ENCODE measurements around the gene LAMC3. TPM values are rescaled to one million over a fixed set of nuclear protein-coding genes. Genes with fewer than 3 reads are reported as not detected.

LAMC3 gene
- total RNA-seq, 1 experiment from 2014 or later = not detected

DNA sequence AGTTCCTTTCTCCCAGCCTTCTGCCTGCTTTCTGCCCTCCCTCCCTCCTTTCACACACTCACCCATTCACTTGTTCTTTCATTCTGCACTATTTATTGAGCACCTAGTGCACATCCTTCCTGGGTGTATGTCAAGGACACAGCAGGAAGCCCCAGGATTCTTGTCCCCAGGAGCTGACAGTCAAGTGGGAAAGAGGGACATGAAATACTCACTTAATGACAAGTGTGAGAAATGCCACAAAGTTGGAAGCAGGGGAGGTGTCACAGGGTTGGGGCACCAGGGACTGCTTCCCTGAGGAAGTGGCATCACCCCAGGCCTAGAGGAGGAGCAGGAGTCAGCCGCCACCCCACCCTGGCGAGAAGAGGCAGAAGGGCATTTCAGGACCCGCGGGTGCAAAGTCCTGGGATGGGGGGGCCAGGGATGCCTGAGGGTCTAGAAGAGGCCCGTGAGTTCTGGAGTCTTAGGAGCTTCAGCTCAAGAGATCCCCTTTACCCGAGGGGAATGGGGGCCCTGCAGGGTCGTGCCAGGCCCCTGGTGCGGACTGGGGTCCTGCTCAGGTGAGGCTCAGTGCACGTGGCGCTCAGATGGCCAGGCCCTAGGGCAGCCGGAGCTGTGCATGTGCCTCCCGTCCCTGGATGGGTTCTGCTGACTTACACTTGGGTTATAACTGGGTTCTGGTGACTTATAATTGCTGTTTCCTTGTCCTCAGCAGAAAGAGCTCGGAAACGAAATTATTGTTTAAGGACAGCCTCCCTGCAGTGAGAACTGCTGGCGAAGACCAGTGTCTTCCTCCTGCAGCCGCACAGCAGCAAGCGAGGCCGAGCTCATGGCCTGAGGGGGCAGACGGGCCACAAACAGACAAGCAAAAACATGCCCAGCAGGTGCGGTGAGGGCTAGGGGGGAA, 16.9 kb upstream of the LAMC3 start:
- DNase-seq = no peak
- Histone ChIP-seq H3K9ac (ENCODE audit: low read length) (no peak overlapping the region), H3K4me3 (ENCODE audit: low read length) (no peak overlapping the region), H3K79me2 (ENCODE audit: low read length) (no peaks in the 10 kb centered on the region), H3K27me3 (ENCODE audit: low read length) (no peaks in the 10 kb centered on the region), H3K36me3 (ENCODE audit: insufficient read depth, low read length) (no peaks in the 10 kb centered on the region), H3K27ac (ENCODE audit: low read length) (no peak overlapping the region), H3K4me2 (ENCODE audit: low read depth, low read length, poor library complexity, severe bottlenecking) (no peak overlapping the region), H4K20me1 (ENCODE audit: insufficient read depth, low read depth, low read length) (peaks cover 3% of the 10 kb centered on the region; the same call in 1 of the 2 replicates), H3K4me1 (ENCODE audit: low read length) (no peaks in the 10 kb centered on the region), H2AFZ (ENCODE audit: low read length) (no peak overlapping the region), H3K9me3 (ENCODE audit: low read length) (no peaks in the 10 kb centered on the region), H3K9me2 (replicated peaks; ENCODE audit: insufficient read depth, low read length) (no peaks in the 10 kb centered on the region)

DNA sequence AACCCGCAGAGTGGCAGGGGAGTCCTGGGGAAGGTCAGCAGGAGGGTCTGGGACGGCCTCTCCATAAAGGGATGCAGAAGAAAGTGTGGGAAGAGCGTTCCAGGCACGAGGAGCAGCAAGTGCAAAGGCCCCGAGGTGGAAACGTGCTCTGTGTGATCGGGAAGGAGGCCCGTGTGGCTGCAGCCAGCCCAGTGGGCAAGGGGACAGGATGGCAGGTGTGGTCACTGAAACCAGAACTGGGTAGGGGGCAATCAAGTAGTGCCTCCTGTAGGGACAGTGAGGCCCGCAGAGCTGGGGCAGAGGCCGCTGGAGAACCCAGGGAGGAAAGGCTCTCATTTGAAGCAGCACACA, 16.3 kb upstream of the LAMC3 start:
- no peaks in the 10 kb centered on the region for H3K9me3 ChIP-seq (ENCODE audit: low read length)
- H3K9ac ChIP-seq (ENCODE audit: low read length) = no peak overlapping the region
- no peaks in the 10 kb centered on the region for H3K9me2 ChIP-seq (replicated peaks; ENCODE audit: insufficient read depth, low read length)
- H3K4me1 ChIP-seq (ENCODE audit: low read length) = no peaks in the 10 kb centered on the region
- H4K20me1 ChIP-seq (ENCODE audit: insufficient read depth, low read depth, low read length) = peaks cover 3% of the 10 kb centered on the region; the same call in 1 of the 2 replicates
- H3K27me3 ChIP-seq (ENCODE audit: low read length) = no peaks in the 10 kb centered on the region
- H3K27ac ChIP-seq (ENCODE audit: low read length) = no peak overlapping the region
- no peak overlapping the region for H3K4me3 ChIP-seq (ENCODE audit: low read length)
- DNase-seq = no peak
- H2AFZ ChIP-seq (ENCODE audit: low read length) = no peak overlapping the region
- H3K79me2 ChIP-seq (ENCODE audit: low read length) = no peaks in the 10 kb centered on the region
- H3K4me2 ChIP-seq (ENCODE audit: low read depth, low read length, poor library complexity, severe bottlenecking) = no peak overlapping the region
- no peaks in the 10 kb centered on the region for H3K36me3 ChIP-seq (ENCODE audit: insufficient read depth, low read length)

DNA sequence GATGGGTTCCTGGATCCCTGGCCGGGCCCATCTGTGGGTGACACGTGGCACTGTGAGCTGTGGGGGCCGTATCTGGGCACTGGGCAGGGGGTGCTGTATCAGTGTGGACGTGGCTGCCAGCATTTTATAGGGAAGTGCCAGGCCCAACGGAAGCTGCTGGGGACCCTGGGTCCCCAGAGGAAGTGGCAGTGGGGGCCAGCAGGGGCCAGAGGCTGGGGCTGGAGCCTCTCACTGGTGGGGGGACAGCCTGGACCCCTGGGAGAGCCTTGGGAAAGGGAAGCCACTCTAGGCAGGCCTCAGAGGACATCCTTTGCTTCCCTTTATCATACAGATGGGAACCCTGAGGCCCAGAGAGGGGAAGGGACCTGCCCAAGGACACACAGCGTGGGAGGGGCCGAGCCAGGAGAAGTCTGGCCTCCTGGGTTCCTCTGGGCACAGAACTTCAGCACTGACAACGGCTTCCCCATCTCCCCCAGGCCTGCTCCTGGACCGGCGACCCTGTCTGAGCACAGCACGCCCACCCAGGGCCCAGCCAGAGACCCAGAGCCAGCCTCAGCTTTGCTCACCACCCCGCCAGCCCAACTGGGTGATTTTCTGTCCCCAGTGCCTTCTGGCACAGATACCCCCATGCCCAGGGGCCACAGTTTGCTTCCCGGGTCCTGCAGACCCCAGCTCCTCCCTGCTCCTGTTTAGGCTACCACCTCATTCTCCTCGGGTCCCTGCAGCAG, 15.5 kb upstream of the LAMC3 start:
- no peaks in the 10 kb centered on the region for H3K9me2 ChIP-seq (replicated peaks; ENCODE audit: insufficient read depth, low read length)
- no peaks in the 10 kb centered on the region for H3K4me1 ChIP-seq (ENCODE audit: low read length)
- H3K36me3 ChIP-seq (ENCODE audit: insufficient read depth, low read length) = no peaks in the 10 kb centered on the region
- H3K4me2 ChIP-seq (ENCODE audit: low read depth, low read length, poor library complexity, severe bottlenecking) = no peak overlapping the region
- H3K27ac ChIP-seq (ENCODE audit: low read length) = no peak overlapping the region
- H4K20me1 ChIP-seq (ENCODE audit: insufficient read depth, low read depth, low read length) = peaks cover under 1% of the 10 kb centered on the region; the same call in 1 of the 2 replicates
- H3K27me3 ChIP-seq (ENCODE audit: low read length) = no peaks in the 10 kb centered on the region
- no peaks in the 10 kb centered on the region for H3K79me2 ChIP-seq (ENCODE audit: low read length)
- no peak for DNase-seq
- no peaks in the 10 kb centered on the region for H3K9me3 ChIP-seq (ENCODE audit: low read length)
- no peak overlapping the region for H3K4me3 ChIP-seq (ENCODE audit: low read length)
- H3K9ac ChIP-seq (ENCODE audit: low read length) = no peak overlapping the region
- H2AFZ ChIP-seq (ENCODE audit: low read length) = no peak overlapping the region

DNA sequence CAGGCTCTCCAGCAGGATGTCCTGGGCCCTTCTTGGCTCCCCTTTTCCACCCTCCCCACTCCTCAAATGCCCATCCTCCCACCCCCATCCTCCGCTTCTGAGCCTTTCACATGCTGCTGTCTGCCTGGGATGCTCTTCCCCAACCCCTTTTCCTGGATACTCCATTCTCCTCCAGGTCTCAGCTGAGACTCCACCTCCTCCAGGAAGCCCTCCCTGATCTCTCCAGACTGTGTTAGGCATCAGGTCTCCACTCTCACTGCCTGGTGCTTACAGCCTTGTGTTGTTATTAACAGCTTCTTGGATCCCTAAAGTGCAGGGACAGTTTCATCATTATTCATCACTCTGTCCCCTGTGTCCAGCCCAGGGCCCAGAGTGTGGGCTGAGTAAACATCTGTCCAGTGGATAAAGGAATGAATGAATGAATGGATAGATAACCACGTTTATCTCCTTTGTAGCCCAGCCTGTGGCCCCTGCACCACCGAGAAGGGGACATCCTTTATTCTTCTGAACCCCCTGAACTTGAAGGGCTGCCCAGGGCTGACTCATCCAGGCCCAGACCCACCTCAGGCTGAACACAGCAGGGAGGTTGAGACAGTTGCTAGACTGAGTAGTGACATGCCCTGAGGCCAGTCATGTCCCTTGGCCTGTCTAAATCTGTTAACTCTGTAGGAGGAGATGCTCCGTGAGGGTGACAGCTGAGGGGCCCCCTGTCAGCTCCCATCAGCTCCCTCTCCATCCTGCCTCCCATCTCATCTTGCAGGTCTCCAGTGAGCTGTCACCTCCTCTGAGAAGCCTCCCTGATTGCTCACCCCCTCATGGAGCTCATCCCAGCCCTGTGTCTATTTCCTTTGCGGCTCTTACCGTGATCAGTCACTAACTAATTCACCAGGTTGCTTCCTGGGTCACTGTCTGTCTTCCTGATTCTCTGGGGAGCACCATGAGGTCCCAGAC, 14.6 kb upstream of the LAMC3 start:
- H3K4me3 ChIP-seq (ENCODE audit: low read length) = no peak overlapping the region
- no peak overlapping the region for H3K4me2 ChIP-seq (ENCODE audit: low read depth, low read length, poor library complexity, severe bottlenecking)

DNA sequence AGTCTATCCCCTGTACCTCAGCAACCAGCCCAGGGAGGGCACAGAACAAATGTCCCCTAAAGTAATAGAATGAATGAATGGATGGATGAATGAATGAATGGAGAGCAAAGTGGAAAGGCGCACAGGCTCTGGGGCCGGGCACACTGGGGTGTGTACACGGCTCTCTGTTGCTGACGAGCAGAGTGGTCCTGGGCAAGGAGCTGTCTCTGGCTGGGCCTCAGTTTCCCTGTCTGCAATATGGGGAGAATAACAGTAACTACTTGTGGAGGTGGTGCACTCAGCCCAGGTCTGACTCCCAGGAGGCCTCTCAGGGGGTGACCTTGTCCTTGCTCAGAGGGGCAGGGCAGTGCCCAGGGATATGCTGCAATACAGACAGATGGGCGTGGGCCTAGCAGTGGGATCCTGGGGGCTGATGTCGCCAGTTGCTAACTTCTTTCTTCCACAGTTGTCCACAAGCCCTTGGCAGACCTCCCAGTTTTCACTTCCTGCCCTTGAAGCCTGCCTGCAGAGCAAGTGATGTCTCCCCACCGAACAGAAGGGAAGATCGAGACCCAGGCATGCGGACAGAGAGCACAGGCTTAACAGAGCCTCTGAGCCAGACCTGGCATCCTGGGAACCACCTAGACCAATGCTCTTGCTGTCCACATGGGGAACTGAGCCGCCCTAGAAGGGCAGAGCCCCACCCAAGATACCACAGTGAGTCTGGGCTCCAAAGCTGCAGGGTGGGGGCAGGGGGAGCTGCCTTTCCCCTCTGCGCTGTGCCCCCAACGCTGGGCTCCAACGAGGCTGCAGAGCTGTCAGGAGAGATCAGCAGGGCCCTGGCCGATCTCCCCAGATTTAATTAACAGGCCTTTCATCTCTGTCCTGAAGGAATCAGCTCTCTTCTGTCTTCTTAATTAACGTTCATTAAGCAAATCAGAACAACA, 13.6 kb upstream of the LAMC3 start:
- H3K4me2 ChIP-seq (ENCODE audit: low read depth, low read length, poor library complexity, severe bottlenecking) = no peak overlapping the region
- no peak overlapping the region for H2AFZ ChIP-seq (ENCODE audit: low read length)
- H3K9ac ChIP-seq (ENCODE audit: low read length) = no peak overlapping the region

More for the DNA sequence above, 14.6 kb upstream of the LAMC3 start:
- Histone ChIP-seq H3K27me3 (ENCODE audit: low read length) (no peaks in the 10 kb centered on the region), H4K20me1 (ENCODE audit: insufficient read depth, low read depth, low read length) (no peaks in the 10 kb centered on the region), H3K36me3 (ENCODE audit: insufficient read depth, low read length) (no peaks in the 10 kb centered on the region), H3K9me3 (ENCODE audit: low read length) (no peaks in the 10 kb centered on the region), H3K9me2 (replicated peaks; ENCODE audit: insufficient read depth, low read length) (no peaks in the 10 kb centered on the region), H2AFZ (ENCODE audit: low read length) (no peak overlapping the region), H3K4me1 (ENCODE audit: low read length) (no peaks in the 10 kb centered on the region), H3K79me2 (ENCODE audit: low read length) (no peaks in the 10 kb centered on the region), H3K9ac (ENCODE audit: low read length) (no peak overlapping the region), H3K27ac (ENCODE audit: low read length) (no peak overlapping the region)
- no peak for DNase-seq

DNA sequence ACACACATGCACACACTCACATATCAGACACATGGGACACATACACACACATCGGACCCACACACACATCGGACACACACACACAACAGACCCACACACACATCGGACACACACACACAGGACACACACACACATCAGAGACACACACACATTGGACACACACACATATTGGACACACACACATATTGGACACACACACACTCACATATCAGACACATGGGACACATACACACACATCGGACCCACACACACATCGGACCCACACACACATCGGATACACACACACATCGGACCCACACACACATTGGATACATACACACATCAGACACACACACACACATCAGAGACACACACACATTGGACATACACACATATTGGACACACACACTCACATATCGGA, 12.8 kb upstream of the LAMC3 start:
- H3K4me1 ChIP-seq (ENCODE audit: low read length) = no peaks in the 10 kb centered on the region
- DNase-seq = no peak
- H3K4me3 ChIP-seq (ENCODE audit: low read length) = no peak overlapping the region
- no peak overlapping the region for H3K4me2 ChIP-seq (ENCODE audit: low read depth, low read length, poor library complexity, severe bottlenecking)
- H2AFZ ChIP-seq (ENCODE audit: low read length) = no peak overlapping the region
- H3K27me3 ChIP-seq (ENCODE audit: low read length) = no peaks in the 10 kb centered on the region
- no peaks in the 10 kb centered on the region for H3K36me3 ChIP-seq (ENCODE audit: insufficient read depth, low read length)
- H3K9me3 ChIP-seq (ENCODE audit: low read length) = no peaks in the 10 kb centered on the region
- no peak overlapping the region for H3K27ac ChIP-seq (ENCODE audit: low read length)
- H3K79me2 ChIP-seq (ENCODE audit: low read length) = no peaks in the 10 kb centered on the region
- no peaks in the 10 kb centered on the region for H3K9me2 ChIP-seq (replicated peaks; ENCODE audit: insufficient read depth, low read length)
- no peak overlapping the region for H3K9ac ChIP-seq (ENCODE audit: low read length)
- no peaks in the 10 kb centered on the region for H4K20me1 ChIP-seq (ENCODE audit: insufficient read depth, low read depth, low read length)

More for the DNA sequence above, 13.6 kb upstream of the LAMC3 start:
- Histone ChIP-seq H3K27ac (ENCODE audit: low read length) (no peak overlapping the region), H3K4me3 (ENCODE audit: low read length) (no peak overlapping the region), H3K9me2 (replicated peaks; ENCODE audit: insufficient read depth, low read length) (no peaks in the 10 kb centered on the region), H3K9me3 (ENCODE audit: low read length) (no peaks in the 10 kb centered on the region), H4K20me1 (ENCODE audit: insufficient read depth, low read depth, low read length) (no peaks in the 10 kb centered on the region), H3K36me3 (ENCODE audit: insufficient read depth, low read length) (no peaks in the 10 kb centered on the region), H3K27me3 (ENCODE audit: low read length) (no peaks in the 10 kb centered on the region), H3K4me1 (ENCODE audit: low read length) (no peaks in the 10 kb centered on the region), H3K79me2 (ENCODE audit: low read length) (no peaks in the 10 kb centered on the region)
- peak; percentile 49 for DNase-seq

DNA sequence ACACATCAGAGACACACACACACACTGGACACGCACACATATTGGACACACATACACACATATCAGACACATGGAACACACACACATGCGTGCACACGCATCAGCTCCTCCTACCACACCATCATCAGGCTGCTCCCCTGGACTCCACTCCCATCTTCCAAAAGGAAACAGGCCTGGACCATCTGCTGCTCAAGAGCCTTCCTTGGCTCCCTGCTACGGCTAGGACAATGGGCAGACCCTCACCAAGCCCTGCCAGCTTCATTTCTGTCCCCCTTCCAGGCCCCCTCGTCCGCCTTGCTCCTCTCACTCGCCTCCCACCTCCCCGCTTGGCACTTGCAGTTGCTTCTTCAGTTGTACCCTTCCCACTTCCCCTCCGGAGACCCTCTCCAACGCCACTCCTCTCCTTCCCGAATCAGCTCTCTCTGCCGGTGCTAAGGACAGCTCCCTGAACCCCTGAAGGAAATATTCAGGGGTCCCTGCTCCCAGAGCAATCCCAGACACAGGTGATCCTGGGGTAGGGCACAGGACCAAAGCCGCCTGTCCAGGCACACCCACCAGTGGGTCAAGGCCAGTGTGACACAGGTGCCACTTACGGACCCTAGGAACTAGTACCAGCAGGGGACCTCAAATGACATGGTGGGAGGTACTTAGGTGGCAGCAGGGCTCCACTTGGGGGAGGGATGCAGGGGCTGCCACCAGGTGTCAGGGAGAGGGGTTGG, 12.1 kb upstream of the LAMC3 start:
- Histone ChIP-seq H4K20me1 (ENCODE audit: insufficient read depth, low read depth, low read length) (no peaks in the 10 kb centered on the region), H3K79me2 (ENCODE audit: low read length) (no peaks in the 10 kb centered on the region), H3K36me3 (ENCODE audit: insufficient read depth, low read length) (no peaks in the 10 kb centered on the region), H3K4me3 (ENCODE audit: low read length) (no peak overlapping the region), H2AFZ (ENCODE audit: low read length) (no peak overlapping the region), H3K27me3 (ENCODE audit: low read length) (no peaks in the 10 kb centered on the region), H3K9me2 (replicated peaks; ENCODE audit: insufficient read depth, low read length) (no peaks in the 10 kb centered on the region), H3K9me3 (ENCODE audit: low read length) (no peaks in the 10 kb centered on the region), H3K4me2 (ENCODE audit: low read depth, low read length, poor library complexity, severe bottlenecking) (no peak overlapping the region), H3K27ac (ENCODE audit: low read length) (no peak overlapping the region), H3K4me1 (ENCODE audit: low read length) (no peaks in the 10 kb centered on the region), H3K9ac (ENCODE audit: low read length) (no peak overlapping the region)
- no peak for DNase-seq

Data from Karpas-422 (cell line).